ENCODE measurements around the gene MGME1. TPM values are rescaled to one million over a fixed set of nuclear protein-coding genes. Genes with fewer than 3 reads are reported as not detected.

Gene MGME1
- total RNA-seq, 1 donor, result 8.3 TPM

DNA sequence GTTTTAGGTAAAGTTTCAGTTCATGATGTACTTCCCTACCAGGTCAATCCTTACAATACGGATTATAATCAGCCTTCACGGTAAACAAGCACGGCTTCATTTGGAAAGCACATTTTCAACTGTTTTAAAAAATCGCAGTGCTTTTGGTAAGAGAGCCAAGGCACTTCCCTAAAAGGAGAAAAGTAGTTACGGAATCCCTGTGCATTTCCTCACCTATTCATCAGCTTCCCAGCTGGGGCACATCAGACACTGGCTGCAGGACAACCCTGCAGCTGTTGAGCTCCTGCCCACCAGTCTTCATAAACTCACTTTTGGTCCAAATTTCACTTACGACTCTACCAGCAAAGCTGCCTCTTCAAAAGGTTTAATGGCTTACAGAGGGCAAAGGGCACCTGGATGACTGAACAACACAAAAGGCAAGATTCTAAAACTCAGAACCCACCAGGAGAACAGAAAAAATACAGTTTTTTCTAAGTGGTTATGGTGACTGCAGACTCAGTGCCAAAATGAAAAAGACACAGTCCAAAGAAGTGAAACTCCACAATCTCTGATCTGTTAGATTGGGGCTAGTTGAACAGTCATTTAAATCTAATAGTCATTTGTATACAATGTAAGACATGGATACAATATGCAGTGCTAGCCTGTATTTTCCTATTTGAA lies 7.8 kb upstream of the MGME1 start:
- peaks cover 99% of the 10 kb centered on the region for H3K79me2 ChIP-seq (ENCODE audit: insufficient read depth, low read length)
- no peaks in the 10 kb centered on the region for H3K27me3 ChIP-seq (ENCODE audit: insufficient read depth, low read length)
- peaks cover 20% of the 10 kb centered on the region for H3K36me3 ChIP-seq (ENCODE audit: insufficient read depth, low read length)
- H3K4me1 ChIP-seq (ENCODE audit: insufficient read depth, low read length), result peaks cover 77% of the 10 kb centered on the region
- no peak overlapping the region for H2AFZ ChIP-seq (ENCODE audit: low read length)
- H3K4me2 ChIP-seq (ENCODE audit: insufficient read depth, low read length), result peak overlapping the region; percentile 18
- H3K27ac ChIP-seq (ENCODE audit: low read depth, low read length), result peak overlapping the region; percentile 54
- TF ChIP-seq, protein P1, sequence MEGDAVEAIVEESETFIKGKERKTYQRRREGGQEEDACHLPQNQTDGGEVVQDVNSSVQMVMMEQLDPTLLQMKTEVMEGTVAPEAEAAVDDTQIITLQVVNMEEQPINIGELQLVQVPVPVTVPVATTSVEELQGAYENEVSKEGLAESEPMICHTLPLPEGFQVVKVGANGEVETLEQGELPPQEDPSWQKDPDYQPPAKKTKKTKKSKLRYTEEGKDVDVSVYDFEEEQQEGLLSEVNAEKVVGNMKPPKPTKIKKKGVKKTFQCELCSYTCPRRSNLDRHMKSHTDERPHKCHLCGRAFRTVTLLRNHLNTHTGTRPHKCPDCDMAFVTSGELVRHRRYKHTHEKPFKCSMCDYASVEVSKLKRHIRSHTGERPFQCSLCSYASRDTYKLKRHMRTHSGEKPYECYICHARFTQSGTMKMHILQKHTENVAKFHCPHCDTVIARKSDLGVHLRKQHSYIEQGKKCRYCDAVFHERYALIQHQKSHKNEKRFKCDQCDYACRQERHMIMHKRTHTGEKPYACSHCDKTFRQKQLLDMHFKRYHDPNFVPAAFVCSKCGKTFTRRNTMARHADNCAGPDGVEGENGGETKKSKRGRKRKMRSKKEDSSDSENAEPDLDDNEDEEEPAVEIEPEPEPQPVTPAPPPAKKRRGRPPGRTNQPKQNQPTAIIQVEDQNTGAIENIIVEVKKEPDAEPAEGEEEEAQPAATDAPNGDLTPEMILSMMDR (IDR thresholded peaks at IDR 0.05; ENCODE audit: extremely low read depth, low read depth, low read length), result no peak
- no peak overlapping the region for H3K4me3 ChIP-seq (ENCODE audit: insufficient read depth, low read length)
- no peaks in the 10 kb centered on the region for H3K9me3 ChIP-seq (ENCODE audit: low read depth, low read length)
- no peak for DNase-seq (ENCODE audit: insufficient read length, low spot score, missing footprints)
- H4K20me1 ChIP-seq (ENCODE audit: insufficient read depth, low read length), result peaks cover 65% of the 10 kb centered on the region

DNA sequence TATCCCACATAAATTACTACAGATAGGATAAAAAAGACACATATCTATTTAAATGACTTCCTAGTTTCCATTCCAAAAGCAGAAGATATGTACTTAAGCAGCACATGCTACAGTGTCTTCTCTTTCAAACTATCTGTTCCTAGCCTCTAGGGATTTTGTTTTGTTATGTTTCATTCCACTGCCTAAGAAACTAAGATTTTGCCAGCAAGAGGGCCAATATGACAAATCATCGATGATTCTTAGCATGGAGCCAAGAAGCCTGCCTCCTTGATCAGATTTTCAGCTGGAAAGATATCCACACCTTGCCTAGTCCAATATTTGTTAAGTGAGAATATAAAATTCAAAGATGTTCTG lies 7.3 kb upstream of the MGME1 start:
- no peaks in the 10 kb centered on the region for H3K27me3 ChIP-seq (ENCODE audit: insufficient read depth, low read length)
- H3K9me3 ChIP-seq (ENCODE audit: low read depth, low read length), result no peaks in the 10 kb centered on the region
- H3K4me1 ChIP-seq (ENCODE audit: insufficient read depth, low read length), result peaks cover 82% of the 10 kb centered on the region
- H3K36me3 ChIP-seq (ENCODE audit: insufficient read depth, low read length), result peaks cover 15% of the 10 kb centered on the region
- peaks cover 99% of the 10 kb centered on the region for H3K79me2 ChIP-seq (ENCODE audit: insufficient read depth, low read length)
- no peak overlapping the region for H3K4me3 ChIP-seq (ENCODE audit: insufficient read depth, low read length)
- peaks cover 67% of the 10 kb centered on the region for H4K20me1 ChIP-seq (ENCODE audit: insufficient read depth, low read length)
- no peak overlapping the region for H2AFZ ChIP-seq (ENCODE audit: low read length)
- TF ChIP-seq, protein P1 (IDR thresholded peaks at IDR 0.05; ENCODE audit: extremely low read depth, low read depth, low read length), result no peak
- peak overlapping the region; percentile 54 for H3K27ac ChIP-seq (ENCODE audit: low read depth, low read length)
- H3K4me2 ChIP-seq (ENCODE audit: insufficient read depth, low read length), result peak overlapping the region; percentile 18
- DNase-seq (ENCODE audit: insufficient read length, low spot score, missing footprints), result no peak

DNA sequence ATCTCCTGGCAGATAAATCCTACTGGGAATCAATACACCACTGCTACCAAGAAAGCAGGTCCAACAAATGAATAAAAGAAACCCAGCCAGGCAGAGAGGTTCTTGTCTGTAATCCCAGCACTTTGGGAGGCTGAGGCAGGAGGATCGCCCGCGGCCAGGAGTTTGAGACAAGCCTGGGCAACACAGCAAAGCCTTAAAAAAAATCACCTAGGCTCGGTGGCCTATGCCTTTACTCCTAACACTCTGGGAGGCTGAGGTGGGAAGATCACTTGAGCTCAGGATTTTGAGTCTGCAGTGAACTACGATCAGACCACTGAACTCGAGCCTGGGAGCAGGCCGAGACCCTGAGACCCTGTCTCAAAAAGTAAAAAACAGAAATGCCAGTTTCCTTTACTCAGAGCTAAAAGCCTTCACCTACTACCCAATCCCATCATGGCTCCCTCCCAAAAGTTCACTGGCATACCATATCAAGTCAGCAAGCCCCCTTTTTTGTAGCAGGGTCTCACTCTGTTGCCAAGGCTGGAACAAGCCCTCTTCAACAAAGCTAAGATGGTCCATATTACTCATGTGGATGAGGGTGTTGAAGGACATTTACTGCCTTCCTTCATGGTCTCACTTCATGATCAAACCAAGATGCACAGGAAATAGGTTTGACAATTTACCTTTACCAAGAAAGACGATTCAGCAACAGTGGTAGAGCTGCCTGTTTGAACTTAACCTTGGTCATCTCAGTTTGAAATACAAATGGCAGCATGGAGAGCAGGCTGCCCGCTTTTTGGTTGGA lies 5.5 kb upstream of the MGME1 start:
- TF ChIP-seq, protein P1 (IDR thresholded peaks at IDR 0.05; ENCODE audit: extremely low read depth, low read depth, low read length), result no peak
- Histone ChIP-seq H3K4me1 (ENCODE audit: insufficient read depth, low read length) (peaks cover 76% of the 10 kb centered on the region), H3K4me2 (ENCODE audit: insufficient read depth, low read length) (peak overlapping the region; percentile 57), H3K9me3 (ENCODE audit: low read depth, low read length) (no peaks in the 10 kb centered on the region), H4K20me1 (ENCODE audit: insufficient read depth, low read length) (peaks cover 71% of the 10 kb centered on the region), H3K79me2 (ENCODE audit: insufficient read depth, low read length) (peaks cover 99% of the 10 kb centered on the region), H3K4me3 (ENCODE audit: insufficient read depth, low read length) (no peak overlapping the region), H3K27ac (ENCODE audit: low read depth, low read length) (peak overlapping the region; percentile 54), H3K27me3 (ENCODE audit: insufficient read depth, low read length) (no peaks in the 10 kb centered on the region), H3K36me3 (ENCODE audit: insufficient read depth, low read length) (peaks cover 11% of the 10 kb centered on the region), H2AFZ (ENCODE audit: low read length) (no peak overlapping the region)
- no peak for DNase-seq (ENCODE audit: insufficient read length, low spot score, missing footprints)

DNA sequence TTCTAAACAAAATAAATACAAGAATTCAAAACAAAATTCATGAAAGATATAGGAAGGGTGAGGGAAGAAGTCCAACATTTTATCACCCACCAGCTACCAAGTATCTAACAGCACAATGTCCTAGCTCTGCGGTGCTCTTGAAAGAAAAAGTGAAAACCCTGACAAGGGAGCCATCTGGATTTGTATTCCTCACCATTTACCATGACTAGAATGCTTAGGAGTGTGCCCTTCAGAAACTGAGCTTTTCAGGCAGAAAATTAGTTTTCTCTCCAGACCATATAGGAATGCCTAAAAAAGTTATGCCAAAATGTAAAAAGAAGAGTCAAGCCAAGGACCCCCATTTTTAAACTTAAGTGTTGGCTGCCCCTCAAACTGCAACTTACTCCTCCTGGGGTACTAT lies 4.7 kb upstream of the MGME1 start:
- Histone ChIP-seq H3K4me1 (ENCODE audit: insufficient read depth, low read length) (peaks cover 68% of the 10 kb centered on the region), H3K36me3 (ENCODE audit: insufficient read depth, low read length) (peaks cover 11% of the 10 kb centered on the region), H3K4me3 (ENCODE audit: insufficient read depth, low read length) (no peak overlapping the region), H3K27me3 (ENCODE audit: insufficient read depth, low read length) (no peaks in the 10 kb centered on the region), H4K20me1 (ENCODE audit: insufficient read depth, low read length) (peaks cover 63% of the 10 kb centered on the region), H3K9me3 (ENCODE audit: low read depth, low read length) (no peaks in the 10 kb centered on the region), H3K79me2 (ENCODE audit: insufficient read depth, low read length) (peaks cover 92% of the 10 kb centered on the region), H2AFZ (ENCODE audit: low read length) (no peak overlapping the region), H3K27ac (ENCODE audit: low read depth, low read length) (peak overlapping the region; percentile 11), H3K4me2 (ENCODE audit: insufficient read depth, low read length) (peak overlapping the region; percentile 93)
- no peak for DNase-seq (ENCODE audit: insufficient read length, low spot score, missing footprints)
- TF ChIP-seq, protein P1 (IDR thresholded peaks at IDR 0.05; ENCODE audit: extremely low read depth, low read depth, low read length), result no peak
